Endodermal cell (in vitro differentiated cells): Measurements from ENCODE around the gene LTBP2. TPM values are rescaled to one million over a fixed set of nuclear protein-coding genes. Genes with fewer than 3 reads are reported as not detected.

Source experiments
- DNase-seq: peaks from one replicate; pipeline ENCODE4 v3.0.0-alpha.2; 2017
- H3K27ac ChIP-seq: 2 replicates; pipeline ENCODE4 v1.5.1; 2013; ENCODE audit warnings: mild to moderate bottlenecking, low read depth, low read length, moderate library complexity
- H3K27me3 ChIP-seq: 2 replicates; pipeline ENCODE4 v1.6.1; 2013; ENCODE audit warnings: mild to moderate bottlenecking, low read length, moderate library complexity; ENCODE audit not compliant: insufficient read depth, control insufficient read depth, poor library complexity, severe bottlenecking
- H3K36me3 ChIP-seq: 2 replicates; pipeline ENCODE4 v1.7.0; 2013; ENCODE audit warnings: mild to moderate bottlenecking, low read length, moderate library complexity; ENCODE audit not compliant: control insufficient read depth, insufficient read depth
- H3K4me1 ChIP-seq: one replicate; pipeline ENCODE4 v1.7.0; 2013; ENCODE audit warnings: low read length; ENCODE audit not compliant: control insufficient read depth, insufficient read depth
- H3K4me3 ChIP-seq: 2 replicates; pipeline ENCODE4 v1.5.1; 2013; ENCODE audit warnings: mild to moderate bottlenecking, low read length, moderate library complexity
- H3K9ac ChIP-seq: 2 replicates; pipeline ENCODE4 v1.6.1; 2013; ENCODE audit warnings: mild to moderate bottlenecking, low read length, moderate library complexity; ENCODE audit not compliant: poor library complexity, severe bottlenecking; ENCODE audit errors: extremely low read depth
- H3K9me3 ChIP-seq: 2 replicates; pipeline ENCODE4 v1.6.1; 2013; ENCODE audit warnings: mild to moderate bottlenecking, low read length, moderate library complexity; ENCODE audit not compliant: control insufficient read depth
- H3K27ac Mint-ChIP-seq: 2 replicates; pipeline ENCODE4 v1.8.0; 2020; ENCODE audit warnings: mixed read lengths
- H3K27me3 Mint-ChIP-seq: 2 replicates; pipeline ENCODE4 v1.8.0; 2021; ENCODE audit warnings: mild to moderate bottlenecking, mixed read lengths; ENCODE audit not compliant: insufficient read depth
- H3K36me3 Mint-ChIP-seq: 2 replicates; pipeline ENCODE4 v1.8.0; 2020; ENCODE audit warnings: low read depth, mixed read lengths
- H3K4me1 Mint-ChIP-seq: 2 replicates; pipeline ENCODE4 v1.8.0; 2020; ENCODE audit warnings: mixed read lengths
- H3K4me3 Mint-ChIP-seq: 2 replicates; pipeline ENCODE4 v1.8.0; 2020; ENCODE audit warnings: mild to moderate bottlenecking, moderate library complexity, mixed read lengths
- H3K9me3 Mint-ChIP-seq: 2 replicates; pipeline ENCODE4 v1.8.0; 2020; ENCODE audit warnings: mild to moderate bottlenecking, mixed read lengths
- WGBS, 2 experiments: methylation state at CpG; one replicate each; pipeline versions ENCODE4 v1.1.5 to v1.1.7; 2013; ENCODE audit warnings: missing lambda C conversion rate in 2 of 2, mixed read lengths in 1 of 2; ENCODE audit not compliant: insufficient coverage in 1 of 2, insufficient read length in 1 of 2; 5-methylcytosine and 5-hydroxymethylcytosine counted together
- total RNA-seq, 2 donors: library from RNA; stranded (reverse); fragmentation: NEBNext Ultra II Directional in 1 of 2; extraction: Animal tissue kit (Norgen Biotek cat#: 25700) in 1 of 2; gene quantifications; 2 replicates in 1 of 2; 3 replicates in 1 of 2; pipeline ENCODE4 v1.2.1, GENCODE V29; 2021
- TF ChIP-seq, protein P1 (sequence below): fragments of 200-600 bp; sonication (generic); conservative IDR thresholded peaks from 2 replicates; pipeline ENCODE4 v1.5.0; 2021; ENCODE audit warnings: antibody characterized with exemption, mild to moderate bottlenecking

The LTBP2 gene
- total RNA-seq, 2 donors from 2014 or later, result 1.7 to 2.9 TPM

DNA sequence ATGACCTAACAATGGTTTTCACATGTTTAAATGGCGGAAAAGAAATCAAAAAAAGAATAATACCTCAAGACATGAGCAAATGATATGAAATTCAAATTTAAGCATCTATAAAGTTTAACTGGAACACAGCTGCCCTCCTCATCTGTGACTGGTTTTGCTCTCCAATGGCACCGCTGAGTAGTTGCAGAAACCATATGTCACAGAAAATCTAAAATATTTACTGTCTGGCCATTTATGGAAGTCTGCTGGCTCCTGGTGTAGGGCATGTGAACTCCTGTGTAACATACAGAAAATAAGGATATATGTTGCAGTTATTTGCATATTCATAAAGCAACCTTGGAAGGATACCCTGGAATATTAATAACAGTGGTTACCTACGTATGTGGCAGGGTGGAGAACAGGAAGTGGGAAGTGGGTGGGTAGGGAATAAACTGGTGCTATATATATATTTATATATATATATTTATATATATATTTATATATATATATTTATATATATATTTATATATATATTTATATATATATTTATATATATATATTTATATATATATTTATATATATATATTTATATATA is 48.4 kb downstream of the LTBP2 start:
- H3K9me3 Mint-ChIP-seq, result no peaks in the 10 kb centered on the region
- H3K36me3 Mint-ChIP-seq, result no peaks in the 10 kb centered on the region
- H3K9ac ChIP-seq, result no peak overlapping the region
- H3K27ac Mint-ChIP-seq, result no peak overlapping the region
- H3K4me1 ChIP-seq, result no peaks in the 10 kb centered on the region
- H3K4me1 Mint-ChIP-seq, result peaks cover 6% of the 10 kb centered on the region
- H3K36me3 ChIP-seq, result no peaks in the 10 kb centered on the region
- no peak overlapping the region for H3K4me3 Mint-ChIP-seq
- H3K27ac ChIP-seq, result no peak overlapping the region
- TF ChIP-seq, protein P1, sequence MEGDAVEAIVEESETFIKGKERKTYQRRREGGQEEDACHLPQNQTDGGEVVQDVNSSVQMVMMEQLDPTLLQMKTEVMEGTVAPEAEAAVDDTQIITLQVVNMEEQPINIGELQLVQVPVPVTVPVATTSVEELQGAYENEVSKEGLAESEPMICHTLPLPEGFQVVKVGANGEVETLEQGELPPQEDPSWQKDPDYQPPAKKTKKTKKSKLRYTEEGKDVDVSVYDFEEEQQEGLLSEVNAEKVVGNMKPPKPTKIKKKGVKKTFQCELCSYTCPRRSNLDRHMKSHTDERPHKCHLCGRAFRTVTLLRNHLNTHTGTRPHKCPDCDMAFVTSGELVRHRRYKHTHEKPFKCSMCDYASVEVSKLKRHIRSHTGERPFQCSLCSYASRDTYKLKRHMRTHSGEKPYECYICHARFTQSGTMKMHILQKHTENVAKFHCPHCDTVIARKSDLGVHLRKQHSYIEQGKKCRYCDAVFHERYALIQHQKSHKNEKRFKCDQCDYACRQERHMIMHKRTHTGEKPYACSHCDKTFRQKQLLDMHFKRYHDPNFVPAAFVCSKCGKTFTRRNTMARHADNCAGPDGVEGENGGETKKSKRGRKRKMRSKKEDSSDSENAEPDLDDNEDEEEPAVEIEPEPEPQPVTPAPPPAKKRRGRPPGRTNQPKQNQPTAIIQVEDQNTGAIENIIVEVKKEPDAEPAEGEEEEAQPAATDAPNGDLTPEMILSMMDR, result no peak
- H3K27me3 ChIP-seq, result no peaks in the 10 kb centered on the region
- H3K9me3 ChIP-seq, result no peaks in the 10 kb centered on the region
- no peaks in the 10 kb centered on the region for H3K27me3 Mint-ChIP-seq
- WGBS, 2 experiments, result 93 to 100% methylated on average over 1 to 3 of the region's 3 CpGs
- H3K4me3 ChIP-seq, result no peak overlapping the region
- no peak for DNase-seq

DNA sequence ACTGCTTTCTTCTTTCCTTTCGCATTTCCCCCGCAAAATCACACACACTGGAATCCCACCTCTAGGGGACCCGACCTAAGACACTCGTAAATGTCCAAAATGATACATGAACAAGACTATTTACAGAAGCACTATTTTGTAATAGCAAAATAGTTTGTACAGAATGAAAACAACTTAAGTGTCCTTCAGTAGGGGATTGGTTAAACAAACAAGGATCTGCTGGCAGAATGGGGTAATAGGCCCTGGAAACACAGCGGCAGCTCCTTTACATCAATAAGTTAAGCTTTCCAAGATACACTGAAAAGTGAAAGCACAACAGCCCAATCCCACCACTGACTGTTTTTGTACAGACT is 48.8 kb downstream of the LTBP2 start:
- Histone ChIP-seq H3K9me3 (no peaks in the 10 kb centered on the region), H3K4me1 (no peaks in the 10 kb centered on the region), H3K36me3 (no peaks in the 10 kb centered on the region), H3K27me3 (no peaks in the 10 kb centered on the region), H3K27ac (no peak overlapping the region), H3K4me3 (no peak overlapping the region), H3K9ac (no peak overlapping the region)
- H3K9me3 Mint-ChIP-seq, result no peaks in the 10 kb centered on the region
- no peak for DNase-seq
- WGBS, 2 experiments, result 96 to 100% methylated on average over 1 to 5 of the region's 5 CpGs
- no peaks in the 10 kb centered on the region for H3K27me3 Mint-ChIP-seq
- no peak overlapping the region for H3K27ac Mint-ChIP-seq
- H3K4me3 Mint-ChIP-seq, result no peak overlapping the region
- H3K36me3 Mint-ChIP-seq, result no peaks in the 10 kb centered on the region
- TF ChIP-seq, protein P1, result peak; percentile 33
- H3K4me1 Mint-ChIP-seq, result peaks cover 6% of the 10 kb centered on the region

DNA sequence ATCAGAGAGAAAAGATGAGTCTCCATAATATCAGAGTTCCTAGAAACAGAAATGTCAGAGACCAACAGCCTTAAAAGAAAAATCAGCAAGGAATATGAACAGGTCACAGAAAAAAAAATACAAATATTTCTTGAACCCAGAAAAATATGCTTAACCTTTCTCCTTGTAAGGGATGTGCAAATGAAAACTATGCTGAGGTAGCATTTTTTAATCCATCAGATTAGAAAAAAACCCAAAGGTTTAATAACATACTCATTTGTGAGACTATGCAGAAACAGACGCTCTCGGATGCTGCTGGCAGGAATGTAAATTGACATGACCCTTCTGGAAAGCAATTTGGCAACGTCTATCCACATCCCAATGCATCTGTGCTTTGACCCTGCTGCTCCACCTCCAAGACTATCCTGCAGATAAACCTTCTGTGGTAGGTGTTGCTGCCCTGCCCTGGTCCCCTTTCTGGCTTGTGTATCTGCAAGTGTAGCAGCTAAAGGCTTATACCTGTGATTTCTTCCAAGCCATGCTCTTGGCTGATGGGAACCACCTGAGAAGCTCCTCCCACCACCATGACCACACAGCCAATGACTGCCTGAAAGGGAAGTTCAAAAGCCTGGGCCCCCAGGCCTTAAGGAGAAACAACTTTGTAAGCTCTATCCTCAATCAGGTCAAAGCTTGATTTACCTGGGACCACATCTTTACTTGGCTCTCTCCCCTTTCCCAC is 49.4 kb downstream of the LTBP2 start:
- Mint-ChIP-seq H3K4me3 (no peak overlapping the region), H3K9me3 (no peaks in the 10 kb centered on the region), H3K4me1 (peaks cover 6% of the 10 kb centered on the region), H3K27ac (no peak overlapping the region), H3K36me3 (no peaks in the 10 kb centered on the region), H3K27me3 (no peaks in the 10 kb centered on the region)
- peak; percentile 65 for DNase-seq
- Histone ChIP-seq H3K27ac (no peak overlapping the region), H3K4me3 (no peak overlapping the region), H3K27me3 (no peaks in the 10 kb centered on the region), H3K4me1 (no peaks in the 10 kb centered on the region), H3K36me3 (no peaks in the 10 kb centered on the region), H3K9me3 (no peaks in the 10 kb centered on the region), H3K9ac (no peak overlapping the region)
- 86 to 92% methylated on average over 3 of the region's 3 CpGs for WGBS, 2 experiments
- TF ChIP-seq, protein P1, result no peak
